Measurements from ENCODE around the gene MYO3B.

- TF ChIP-seq POLR2A (IDR thresholded peaks at IDR 0.05; ENCODE audit: low read length) (no peak), GATA1 (IDR thresholded peaks at IDR 0.05; ENCODE audit: low read depth, low read length) (no peak)
Observed at GRCh38 chr2:170177950-170178781, at the start of gene MYO3B.
